K562 (cell line): ENCODE measurements around the gene CBX4. TPM values are rescaled to one million over a fixed set of nuclear protein-coding genes. Genes with fewer than 3 reads are reported as not detected.

Source experiments
- CEBPB ChIP-seq: fragments of 450-650 bp; IDR thresholded peaks from 2 replicates; pipeline ENCODE4 v1.6.1; 2016; ENCODE audit warnings: missing genetic modification characterization, missing compliant biosample characterization
- GATAD2B ChIP-seq: fragments of 450-650 bp; IDR thresholded peaks from 2 replicates; pipeline ENCODE4 v1.6.1; 2017; ENCODE audit warnings: mild to moderate bottlenecking, borderline replicate concordance
- LEF1 ChIP-seq: fragments of 450-650 bp; IDR thresholded peaks from 2 replicates; pipeline ENCODE4 v1.6.1; 2016; ENCODE audit warnings: mild to moderate bottlenecking
- NEUROD1 ChIP-seq: fragments of 150-350 bp; IDR thresholded peaks from 2 replicates; pipeline ENCODE4 v1.6.1; 2014; ENCODE audit warnings: borderline replicate concordance, low read length, low read depth; ENCODE audit not compliant: partially characterized antibody
- PCBP1 ChIP-seq: fragments of 200-400 bp; formaldehyde crosslinking; IDR thresholded peaks from 2 replicates; pipeline ENCODE4 v1.6.1; 2018; ENCODE audit warnings: mild to moderate bottlenecking, low read depth, low read length; ENCODE audit not compliant: poor library complexity, severe bottlenecking
- RB1 ChIP-seq: fragments of 450-650 bp; IDR thresholded peaks from 2 replicates; pipeline ENCODE4 v1.6.1; 2017; ENCODE audit warnings: low read depth, mild to moderate bottlenecking
- RUNX1 ChIP-seq: sonication (generic); IDR thresholded peaks from 2 replicates; pipeline ENCODE4 v1.6.1; 2016; ENCODE audit warnings: antibody characterized with exemption, low read depth
- TOE1 ChIP-seq, 2 experiments: fragments of 450-650 bp in 1 of 2; sonication (generic) in 1 of 2; formaldehyde crosslinking in 1 of 2; IDR thresholded peaks; 2 replicates each; pipeline versions ENCODE4 v1.7.1 to v1.8.0; 2016 to 2022; ENCODE audit warnings: borderline replicate concordance in 2 of 2, mild to moderate bottlenecking in 2 of 2, antibody characterized with exemption in 1 of 2, inconsistent platforms in 1 of 2, low read depth in 1 of 2, missing genetic modification reagents in 1 of 2, moderate library complexity in 1 of 2
- TRIM28 ChIP-seq: fragments of 450-650 bp; IDR thresholded peaks from 2 replicates; pipeline ENCODE4 v1.6.1; 2017
- ZNF589 ChIP-seq: fragments of 200-800 bp; sonication (Bioruptor generic); IDR thresholded peaks from 2 replicates; pipeline ENCODE4 v1.6.1; 2016; ENCODE audit warnings: low read depth, missing genetic modification characterization, missing compliant biosample characterization
- ZNF79 ChIP-seq: fragments of 250-450 bp; sonication (Bioruptor Pico); IDR thresholded peaks from 2 replicates; pipeline ENCODE4 v1.4.0; 2020; ENCODE audit warnings: low read depth, mild to moderate bottlenecking, moderate library complexity
- polyA plus RNA-seq, 8 experiments: library from polyadenylated mRNA; depleted of rRNA in 4 of 8; stranded (reverse) in 5 of 8; unstranded in 3 of 8; fragments of >200 nt; fragmentation: Nextera tagmentation in 2 of 8; fragmentation: Illumina TruSeq in 1 of 8; extraction: Ambion mirVana in 2 of 8; extraction: Trizol in 1 of 8; gene quantifications; 2 replicates each; pipeline versions ENCODE4 v1.2.1 to v1.2.3, GENCODE V29; 2011 to 2014; ENCODE audit warnings: inconsistent platforms in 1 of 8, missing spikeins in 1 of 8
- total RNA-seq, 7 experiments: library from RNA; depleted of rRNA in 6 of 7; stranded (reverse); fragments of >200 nt in 6 of 7; fragmentation: Illumina TruSeq in 2 of 7; extraction: Trizol in 2 of 7; gene quantifications; 2 replicates each; pipeline versions ENCODE4 v1.2.1 to v1.2.3, GENCODE V29; 2011 to 2021; ENCODE audit warnings: low replicate concordance in 1 of 7
- TF ChIP-seq, protein P1 (sequence below): sonication (generic); formaldehyde crosslinking; IDR thresholded peaks from 2 replicates; pipeline ENCODE4 v1.8.0; 2023; ENCODE audit warnings: missing genetic modification reagents, mild to moderate bottlenecking, borderline replicate concordance
- TF ChIP-seq, protein P2 (sequence below): fragments of 450-650 bp; IDR thresholded peaks from 2 replicates; pipeline ENCODE4 v1.6.1; 2017; ENCODE audit warnings: antibody characterized with exemption, mild to moderate bottlenecking
- TF ChIP-seq, protein P3 (sequence below): fragments of 450-650 bp; IDR thresholded peaks from 2 replicates; pipeline ENCODE4 v1.6.1; 2016

CBX4 gene
- total and polyA plus RNA-seq, 9 of the 15 experiments (the other 6 are each of a cell fraction or from before 2014, with no cell fraction given) = 0.98 to 50.5 (median 10.0) TPM

DNA sequence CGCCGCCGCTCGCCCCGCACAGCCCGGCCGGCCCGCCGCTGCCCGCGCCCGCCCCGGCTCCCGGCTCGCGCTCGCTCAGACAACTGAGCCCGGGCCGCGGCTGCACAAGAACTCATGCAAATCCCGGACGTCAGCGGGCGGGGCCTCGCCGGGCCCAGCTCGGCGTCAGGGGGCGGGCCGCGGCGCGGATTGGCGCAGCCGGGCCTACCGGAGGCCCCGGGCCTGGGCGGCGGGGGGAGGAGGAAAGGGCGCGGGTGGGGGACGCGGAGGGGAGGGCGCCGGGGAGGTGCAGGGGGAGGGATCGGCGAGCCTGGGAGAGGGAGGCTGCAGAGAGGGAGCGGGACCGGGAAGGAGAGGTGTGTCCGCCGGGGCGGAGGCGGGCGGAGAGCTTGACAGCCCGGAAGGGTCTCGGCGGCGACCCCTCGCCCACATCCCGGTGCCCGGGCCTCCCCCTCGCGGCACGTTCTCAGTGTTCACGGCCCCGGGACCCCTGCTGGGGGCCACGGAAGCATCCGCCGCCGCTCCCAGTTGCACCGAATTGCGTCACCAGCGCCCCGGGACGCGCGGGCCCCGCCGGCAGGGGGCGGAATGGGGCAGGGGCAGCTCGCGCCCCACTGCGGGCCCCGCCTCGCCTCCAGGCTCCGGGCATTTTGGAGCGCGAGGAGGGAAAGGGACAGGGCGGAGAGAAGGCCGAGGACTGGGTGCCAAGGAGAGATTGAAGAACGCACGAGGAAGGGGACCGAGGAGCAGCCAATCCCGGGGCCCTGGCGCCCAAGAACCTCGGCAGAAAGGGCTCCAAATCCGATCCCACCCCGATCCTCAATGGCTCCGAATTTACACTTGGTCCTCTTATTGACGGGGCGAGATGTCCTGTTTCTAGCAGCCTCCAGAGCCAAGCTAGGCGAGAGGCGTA, at the start of gene CBX4 (continued):
- no peak for TF ChIP-seq ZNF79 (CRISPR knock-in tag)
- TF ChIP-seq TRIM28 = no peak
- TF ChIP-seq RUNX1 = no peak
- peak; percentile 98 for TF ChIP-seq RB1
- TF ChIP-seq NEUROD1 = peak; percentile 90
- TF ChIP-seq PCBP1 = no peak
- no peak; the same call in 1 of the 2 replicates for TF ChIP-seq LEF1
- peak; percentile 95; the same call in 1 of the 2 replicates for TF ChIP-seq GATAD2B
- TF ChIP-seq TOE1 (IDR thresholded peaks at IDR 0.05; ENCODE audit: borderline replicate concordance) = peak; percentile 63; the same call in 1 of the 2 replicates
- no peak for TF ChIP-seq TOE1 (CRISPR knock-in tag; IDR thresholded peaks at IDR 0.05; ENCODE audit: borderline replicate concordance, low read depth)
- TF ChIP-seq, protein P1, sequence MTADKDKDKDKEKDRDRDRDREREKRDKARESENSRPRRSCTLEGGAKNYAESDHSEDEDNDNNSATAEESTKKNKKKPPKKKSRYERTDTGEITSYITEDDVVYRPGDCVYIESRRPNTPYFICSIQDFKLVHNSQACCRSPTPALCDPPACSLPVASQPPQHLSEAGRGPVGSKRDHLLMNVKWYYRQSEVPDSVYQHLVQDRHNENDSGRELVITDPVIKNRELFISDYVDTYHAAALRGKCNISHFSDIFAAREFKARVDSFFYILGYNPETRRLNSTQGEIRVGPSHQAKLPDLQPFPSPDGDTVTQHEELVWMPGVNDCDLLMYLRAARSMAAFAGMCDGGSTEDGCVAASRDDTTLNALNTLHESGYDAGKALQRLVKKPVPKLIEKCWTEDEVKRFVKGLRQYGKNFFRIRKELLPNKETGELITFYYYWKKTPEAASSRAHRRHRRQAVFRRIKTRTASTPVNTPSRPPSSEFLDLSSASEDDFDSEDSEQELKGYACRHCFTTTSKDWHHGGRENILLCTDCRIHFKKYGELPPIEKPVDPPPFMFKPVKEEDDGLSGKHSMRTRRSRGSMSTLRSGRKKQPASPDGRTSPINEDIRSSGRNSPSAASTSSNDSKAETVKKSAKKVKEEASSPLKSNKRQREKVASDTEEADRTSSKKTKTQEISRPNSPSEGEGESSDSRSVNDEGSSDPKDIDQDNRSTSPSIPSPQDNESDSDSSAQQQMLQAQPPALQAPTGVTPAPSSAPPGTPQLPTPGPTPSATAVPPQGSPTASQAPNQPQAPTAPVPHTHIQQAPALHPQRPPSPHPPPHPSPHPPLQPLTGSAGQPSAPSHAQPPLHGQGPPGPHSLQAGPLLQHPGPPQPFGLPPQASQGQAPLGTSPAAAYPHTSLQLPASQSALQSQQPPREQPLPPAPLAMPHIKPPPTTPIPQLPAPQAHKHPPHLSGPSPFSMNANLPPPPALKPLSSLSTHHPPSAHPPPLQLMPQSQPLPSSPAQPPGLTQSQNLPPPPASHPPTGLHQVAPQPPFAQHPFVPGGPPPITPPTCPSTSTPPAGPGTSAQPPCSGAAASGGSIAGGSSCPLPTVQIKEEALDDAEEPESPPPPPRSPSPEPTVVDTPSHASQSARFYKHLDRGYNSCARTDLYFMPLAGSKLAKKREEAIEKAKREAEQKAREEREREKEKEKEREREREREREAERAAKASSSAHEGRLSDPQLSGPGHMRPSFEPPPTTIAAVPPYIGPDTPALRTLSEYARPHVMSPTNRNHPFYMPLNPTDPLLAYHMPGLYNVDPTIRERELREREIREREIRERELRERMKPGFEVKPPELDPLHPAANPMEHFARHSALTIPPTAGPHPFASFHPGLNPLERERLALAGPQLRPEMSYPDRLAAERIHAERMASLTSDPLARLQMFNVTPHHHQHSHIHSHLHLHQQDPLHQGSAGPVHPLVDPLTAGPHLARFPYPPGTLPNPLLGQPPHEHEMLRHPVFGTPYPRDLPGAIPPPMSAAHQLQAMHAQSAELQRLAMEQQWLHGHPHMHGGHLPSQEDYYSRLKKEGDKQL (CRISPR knock-in tag) = no peak; the same call in 1 of the 2 replicates
- peak; percentile 99 for TF ChIP-seq CEBPB (tag)
- TF ChIP-seq, protein P2, sequence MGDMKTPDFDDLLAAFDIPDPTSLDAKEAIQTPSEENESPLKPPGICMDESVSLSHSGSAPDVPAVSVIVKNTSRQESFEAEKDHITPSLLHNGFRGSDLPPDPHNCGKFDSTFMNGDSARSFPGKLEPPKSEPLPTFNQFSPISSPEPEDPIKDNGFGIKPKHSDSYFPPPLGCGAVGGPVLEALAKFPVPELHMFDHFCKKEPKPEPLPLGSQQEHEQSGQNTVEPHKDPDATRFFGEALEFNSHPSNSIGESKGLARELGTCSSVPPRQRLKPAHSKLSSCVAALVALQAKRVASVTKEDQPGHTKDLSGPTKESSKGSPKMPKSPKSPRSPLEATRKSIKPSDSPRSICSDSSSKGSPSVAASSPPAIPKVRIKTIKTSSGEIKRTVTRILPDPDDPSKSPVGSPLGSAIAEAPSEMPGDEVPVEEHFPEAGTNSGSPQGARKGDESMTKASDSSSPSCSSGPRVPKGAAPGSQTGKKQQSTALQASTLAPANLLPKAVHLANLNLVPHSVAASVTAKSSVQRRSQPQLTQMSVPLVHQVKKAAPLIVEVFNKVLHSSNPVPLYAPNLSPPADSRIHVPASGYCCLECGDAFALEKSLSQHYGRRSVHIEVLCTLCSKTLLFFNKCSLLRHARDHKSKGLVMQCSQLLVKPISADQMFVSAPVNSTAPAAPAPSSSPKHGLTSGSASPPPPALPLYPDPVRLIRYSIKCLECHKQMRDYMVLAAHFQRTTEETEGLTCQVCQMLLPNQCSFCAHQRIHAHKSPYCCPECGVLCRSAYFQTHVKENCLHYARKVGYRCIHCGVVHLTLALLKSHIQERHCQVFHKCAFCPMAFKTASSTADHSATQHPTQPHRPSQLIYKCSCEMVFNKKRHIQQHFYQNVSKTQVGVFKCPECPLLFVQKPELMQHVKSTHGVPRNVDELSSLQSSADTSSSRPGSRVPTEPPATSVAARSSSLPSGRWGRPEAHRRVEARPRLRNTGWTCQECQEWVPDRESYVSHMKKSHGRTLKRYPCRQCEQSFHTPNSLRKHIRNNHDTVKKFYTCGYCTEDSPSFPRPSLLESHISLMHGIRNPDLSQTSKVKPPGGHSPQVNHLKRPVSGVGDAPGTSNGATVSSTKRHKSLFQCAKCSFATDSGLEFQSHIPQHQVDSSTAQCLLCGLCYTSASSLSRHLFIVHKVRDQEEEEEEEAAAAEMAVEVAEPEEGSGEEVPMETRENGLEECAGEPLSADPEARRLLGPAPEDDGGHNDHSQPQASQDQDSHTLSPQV = peak; percentile 79
- TF ChIP-seq, protein P3, sequence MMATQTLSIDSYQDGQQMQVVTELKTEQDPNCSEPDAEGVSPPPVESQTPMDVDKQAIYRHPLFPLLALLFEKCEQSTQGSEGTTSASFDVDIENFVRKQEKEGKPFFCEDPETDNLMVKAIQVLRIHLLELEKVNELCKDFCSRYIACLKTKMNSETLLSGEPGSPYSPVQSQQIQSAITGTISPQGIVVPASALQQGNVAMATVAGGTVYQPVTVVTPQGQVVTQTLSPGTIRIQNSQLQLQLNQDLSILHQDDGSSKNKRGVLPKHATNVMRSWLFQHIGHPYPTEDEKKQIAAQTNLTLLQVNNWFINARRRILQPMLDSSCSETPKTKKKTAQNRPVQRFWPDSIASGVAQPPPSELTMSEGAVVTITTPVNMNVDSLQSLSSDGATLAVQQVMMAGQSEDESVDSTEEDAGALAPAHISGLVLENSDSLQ = no peak
- TF ChIP-seq ZNF589 = peak; percentile 85
